AG04450 (cell line): ENCODE measurements around the gene ASIC2. TPM values are rescaled to one million over a fixed set of nuclear protein-coding genes. Genes with fewer than 3 reads are reported as not detected.

Experiments
- CTCF ChIA-PET: fragments of 300-600, 350-600 bp; formaldehyde crosslinking; extraction: SDS; loops from one replicate; lab custom pipeline; 2022; ENCODE audit warnings: antibody characterized with exemption, inconsistent platforms; lab: Charles Lee
- POLR2A ChIA-PET: fragments of 350-600 bp; formaldehyde crosslinking; extraction: SDS; loops from one replicate; lab custom pipeline; 2021; ENCODE audit warnings: antibody characterized with exemption, inconsistent platforms; lab: Yijun Ruan, JAX
- DNase-seq: peaks from one replicate; pipeline ENCODE4 v3.0.0-alpha.2; 2011; ENCODE audit warnings: low read depth, low spot score
- H3K27ac ChIP-seq: one replicate; pipeline ENCODE4 v1.5.1; 2012; ENCODE audit warnings: low read depth, low read length, control low read depth
- H3K27me3 ChIP-seq: one replicate; pipeline ENCODE4 v1.6.0; 2012; ENCODE audit warnings: low read length; ENCODE audit not compliant: control insufficient read depth, insufficient read depth
- H3K4me3 ChIP-seq: 2 replicates; pipeline ENCODE4 v1.5.1; 2011; ENCODE audit warnings: mild to moderate bottlenecking, low read depth, low read length, control low read depth
- H3K9me3 ChIP-seq: 2 replicates; pipeline ENCODE4 v1.5.1; 2012; ENCODE audit warnings: low read length; ENCODE audit not compliant: control insufficient read depth, insufficient read depth
- polyA plus RNA-seq: library from polyadenylated mRNA; depleted of rRNA; stranded (reverse); fragments of >200 nt; gene quantifications from 2 replicates; pipeline ENCODE4 v1.2.3, GENCODE V29; 2011
- TF ChIP-seq, protein P1 (sequence below): IDR thresholded peaks from 2 replicates; pipeline ENCODE4 v1.5.1; 2011; ENCODE audit warnings: low read depth, low read length, control low read depth, inconsistent platforms

Gene ASIC2
- polyA plus RNA-seq, 1 experiment = 0.19 TPM

DNA sequence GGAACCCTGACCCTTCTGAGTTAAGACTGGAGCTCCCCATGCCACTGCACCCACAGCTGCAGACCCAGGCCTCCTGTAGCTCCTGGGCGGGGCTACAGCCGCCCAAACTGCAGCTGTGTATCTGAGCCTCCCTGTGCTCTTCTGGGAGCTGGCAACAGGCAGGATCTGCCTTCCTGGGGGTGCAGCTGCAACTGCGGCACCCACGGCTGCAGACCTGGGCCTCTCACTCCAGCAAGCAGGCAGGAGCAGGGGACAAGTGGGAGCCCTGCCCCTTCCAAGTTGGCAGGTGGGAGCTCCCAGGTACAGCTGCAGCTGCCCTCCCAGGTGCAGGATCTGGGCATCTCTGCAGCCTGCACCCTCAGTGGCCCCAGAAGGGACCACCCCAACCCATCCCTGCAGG is 259.9 kb downstream of the ASIC2 start:
- POLR2A ChIA-PET = no interaction called here

DNA sequence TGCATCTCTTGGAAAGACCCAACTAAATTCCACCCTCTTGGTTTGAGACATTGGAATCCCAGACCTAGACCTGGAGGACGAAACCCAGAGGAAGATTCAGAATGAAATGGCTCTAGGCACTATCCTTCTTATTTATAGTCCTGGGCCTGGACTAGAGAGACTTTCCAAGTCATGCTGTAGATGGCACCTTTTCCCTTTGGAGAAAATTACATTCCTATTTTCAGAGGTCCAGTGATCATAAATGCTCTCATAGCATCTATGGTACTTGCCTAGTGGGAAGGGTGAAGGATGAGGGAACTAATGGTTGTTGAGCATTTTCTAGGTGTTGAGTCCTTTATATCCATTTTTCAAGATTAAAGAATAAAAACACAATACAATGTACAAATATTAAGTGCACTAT is 264.3 kb downstream of the ASIC2 start:
- no peak overlapping the region for H3K4me3 ChIP-seq
- H3K27me3 ChIP-seq = peaks cover 13% of the 10 kb centered on the region
- ChIA-PET CTCF (no interaction called here), POLR2A (no interaction called here)
- TF ChIP-seq, protein P1, sequence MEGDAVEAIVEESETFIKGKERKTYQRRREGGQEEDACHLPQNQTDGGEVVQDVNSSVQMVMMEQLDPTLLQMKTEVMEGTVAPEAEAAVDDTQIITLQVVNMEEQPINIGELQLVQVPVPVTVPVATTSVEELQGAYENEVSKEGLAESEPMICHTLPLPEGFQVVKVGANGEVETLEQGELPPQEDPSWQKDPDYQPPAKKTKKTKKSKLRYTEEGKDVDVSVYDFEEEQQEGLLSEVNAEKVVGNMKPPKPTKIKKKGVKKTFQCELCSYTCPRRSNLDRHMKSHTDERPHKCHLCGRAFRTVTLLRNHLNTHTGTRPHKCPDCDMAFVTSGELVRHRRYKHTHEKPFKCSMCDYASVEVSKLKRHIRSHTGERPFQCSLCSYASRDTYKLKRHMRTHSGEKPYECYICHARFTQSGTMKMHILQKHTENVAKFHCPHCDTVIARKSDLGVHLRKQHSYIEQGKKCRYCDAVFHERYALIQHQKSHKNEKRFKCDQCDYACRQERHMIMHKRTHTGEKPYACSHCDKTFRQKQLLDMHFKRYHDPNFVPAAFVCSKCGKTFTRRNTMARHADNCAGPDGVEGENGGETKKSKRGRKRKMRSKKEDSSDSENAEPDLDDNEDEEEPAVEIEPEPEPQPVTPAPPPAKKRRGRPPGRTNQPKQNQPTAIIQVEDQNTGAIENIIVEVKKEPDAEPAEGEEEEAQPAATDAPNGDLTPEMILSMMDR = no peak
- H3K27ac ChIP-seq = no peak overlapping the region
- DNase-seq = no peak
- no peaks in the 10 kb centered on the region; the same call in 1 of the 2 replicates for H3K9me3 ChIP-seq

More for the DNA sequence above, 259.9 kb downstream of the ASIC2 start:
- DNase-seq = no peak
- Histone ChIP-seq H3K27ac (no peak overlapping the region), H3K9me3 (no peaks in the 10 kb centered on the region; the same call in 1 of the 2 replicates), H3K27me3 (peaks cover 2% of the 10 kb centered on the region), H3K4me3 (no peak overlapping the region)
- TF ChIP-seq, protein P1 = no peak
- CTCF ChIA-PET = no interaction called here

DNA sequence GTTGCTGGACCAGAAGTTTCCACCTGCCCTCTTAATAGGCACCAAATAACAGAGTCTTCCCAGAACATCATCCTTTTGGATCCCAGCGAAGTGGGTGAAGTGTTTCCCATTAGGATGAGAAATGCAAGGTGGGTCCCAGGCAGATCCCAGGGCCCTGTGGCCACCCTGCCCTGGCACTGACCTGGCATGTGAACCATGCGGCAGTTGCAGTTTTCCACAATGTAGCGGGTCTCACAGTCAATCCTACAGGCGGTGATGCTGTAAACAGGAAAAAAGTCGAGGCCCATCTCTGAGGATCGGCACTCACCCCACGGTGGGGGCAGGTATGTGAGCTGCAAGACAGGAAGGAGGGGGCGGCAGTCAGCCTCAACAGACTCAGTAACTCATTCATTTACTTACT is 265.0 kb downstream of the ASIC2 start:
- DNase-seq = no peak
- H3K27me3 ChIP-seq = peaks cover 16% of the 10 kb centered on the region
- TF ChIP-seq, protein P1 = no peak
- no peak overlapping the region for H3K27ac ChIP-seq
- POLR2A ChIA-PET = interaction anchor here (0.6 kb wide), 1 partner anchor 234 kb away, joined by 3 read pairs; no protein-coding TSS in a partner anchor
- CTCF ChIA-PET = no interaction called here
- H3K4me3 ChIP-seq = no peak overlapping the region
- no peaks in the 10 kb centered on the region for H3K9me3 ChIP-seq

- Histone ChIP-seq H3K4me3 (no peak overlapping the region), H3K27ac (no peak overlapping the region), H3K9me3 (no peaks in the 10 kb centered on the region), H3K27me3 (peaks cover 21% of the 10 kb centered on the region)
- no peak for DNase-seq
- ChIA-PET CTCF (interaction anchor here (1.2 kb wide), 1 partner anchor 14 kb away, joined by 6 read pairs; no protein-coding TSS in a partner anchor), POLR2A (no interaction called here)
- TF ChIP-seq, protein P1 = no peak
Observed at GRCh38 chr17:33024688-33025486, 268.2 kb downstream of the ASIC2 start.

DNA sequence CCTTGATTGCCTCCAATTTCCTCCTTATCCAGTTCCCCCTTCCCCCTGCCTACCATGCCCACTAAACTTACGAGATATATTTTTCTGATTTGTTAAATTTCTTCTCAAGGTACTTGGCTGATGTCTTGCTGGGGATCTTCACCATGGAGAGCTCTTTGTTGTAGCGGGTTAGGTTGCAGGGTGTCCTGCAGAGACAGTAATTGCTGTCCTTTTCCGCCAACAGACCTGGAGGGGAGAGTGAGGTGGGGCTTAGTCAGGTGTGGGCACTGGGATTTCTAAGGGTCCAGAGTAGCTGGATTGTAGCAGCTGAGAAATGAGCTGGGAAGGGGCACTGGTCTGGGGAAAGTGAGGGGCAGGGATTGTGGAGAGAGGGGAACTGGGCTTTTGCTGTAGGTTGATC is 269.3 kb downstream of the ASIC2 start:
- ChIA-PET CTCF (interaction anchor here (2.7 kb wide), 1 partner anchor 15 kb away, joined by 13 read pairs; no protein-coding TSS in a partner anchor), POLR2A (interaction anchor here (0.7 kb wide), 1 partner anchor 10 kb away, joined by 4 read pairs; no protein-coding TSS in a partner anchor)
- Histone ChIP-seq H3K27me3 (peaks cover 21% of the 10 kb centered on the region), H3K4me3 (no peak overlapping the region), H3K27ac (no peak overlapping the region), H3K9me3 (no peaks in the 10 kb centered on the region)
- DNase-seq = no peak
- TF ChIP-seq, protein P1 = no peak
